Measurements from ENCODE around the gene TC2N. TPM values are rescaled to one million over a fixed set of nuclear protein-coding genes. Genes with fewer than 3 reads are reported as not detected.

Gene TC2N
- total RNA-seq, 2 donors from 2014 or later, result 3.9 to 12.5 TPM

DNA sequence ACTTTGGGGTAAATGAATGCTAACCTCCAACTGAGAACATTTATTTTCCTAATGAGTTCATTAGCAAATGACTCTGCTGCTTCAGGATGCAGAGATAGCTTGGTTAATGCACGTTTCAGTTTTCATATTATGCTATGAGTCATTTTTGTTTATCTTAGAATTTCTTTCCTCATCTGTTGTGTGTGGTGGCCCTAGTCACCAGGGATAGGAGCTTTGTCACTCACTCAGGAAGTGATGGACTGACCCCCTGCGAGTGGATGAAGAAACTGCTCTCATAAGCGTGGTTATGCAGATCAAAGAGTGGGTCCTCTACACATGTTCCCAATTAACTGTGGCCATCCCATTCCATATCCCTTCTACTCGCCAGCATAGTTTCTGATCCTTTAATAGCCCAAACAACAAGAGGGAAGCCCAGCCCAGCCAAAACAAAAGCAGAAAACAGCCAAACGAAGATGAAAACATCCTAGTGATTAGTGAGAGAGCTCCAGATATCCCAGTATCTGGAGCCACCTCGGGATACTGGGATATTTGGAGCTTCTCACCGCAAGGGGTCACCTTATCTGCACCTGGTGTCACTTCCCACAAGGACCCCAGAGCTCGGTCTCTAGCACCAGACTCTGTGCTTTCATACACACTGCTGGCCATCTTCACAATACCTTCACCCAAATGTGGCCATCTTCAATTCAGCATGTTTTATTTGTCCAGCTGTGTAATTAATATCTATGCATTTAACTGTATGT lies 8.6 kb downstream of the TC2N start:
- no peak overlapping the region for H3K27ac ChIP-seq
- TF ChIP-seq, protein P1, sequence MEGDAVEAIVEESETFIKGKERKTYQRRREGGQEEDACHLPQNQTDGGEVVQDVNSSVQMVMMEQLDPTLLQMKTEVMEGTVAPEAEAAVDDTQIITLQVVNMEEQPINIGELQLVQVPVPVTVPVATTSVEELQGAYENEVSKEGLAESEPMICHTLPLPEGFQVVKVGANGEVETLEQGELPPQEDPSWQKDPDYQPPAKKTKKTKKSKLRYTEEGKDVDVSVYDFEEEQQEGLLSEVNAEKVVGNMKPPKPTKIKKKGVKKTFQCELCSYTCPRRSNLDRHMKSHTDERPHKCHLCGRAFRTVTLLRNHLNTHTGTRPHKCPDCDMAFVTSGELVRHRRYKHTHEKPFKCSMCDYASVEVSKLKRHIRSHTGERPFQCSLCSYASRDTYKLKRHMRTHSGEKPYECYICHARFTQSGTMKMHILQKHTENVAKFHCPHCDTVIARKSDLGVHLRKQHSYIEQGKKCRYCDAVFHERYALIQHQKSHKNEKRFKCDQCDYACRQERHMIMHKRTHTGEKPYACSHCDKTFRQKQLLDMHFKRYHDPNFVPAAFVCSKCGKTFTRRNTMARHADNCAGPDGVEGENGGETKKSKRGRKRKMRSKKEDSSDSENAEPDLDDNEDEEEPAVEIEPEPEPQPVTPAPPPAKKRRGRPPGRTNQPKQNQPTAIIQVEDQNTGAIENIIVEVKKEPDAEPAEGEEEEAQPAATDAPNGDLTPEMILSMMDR (IDR thresholded peaks at IDR 0.05), result no peak
- no peaks in the 10 kb centered on the region for H3K9me3 ChIP-seq
- no peaks in the 10 kb centered on the region for H3K4me1 ChIP-seq
- no peaks in the 10 kb centered on the region for H3K27me3 ChIP-seq
- no peak overlapping the region for H3K4me3 ChIP-seq
- H3K36me3 ChIP-seq, result no peaks in the 10 kb centered on the region
- no peak for DNase-seq (ENCODE audit: low spot score)

DNA sequence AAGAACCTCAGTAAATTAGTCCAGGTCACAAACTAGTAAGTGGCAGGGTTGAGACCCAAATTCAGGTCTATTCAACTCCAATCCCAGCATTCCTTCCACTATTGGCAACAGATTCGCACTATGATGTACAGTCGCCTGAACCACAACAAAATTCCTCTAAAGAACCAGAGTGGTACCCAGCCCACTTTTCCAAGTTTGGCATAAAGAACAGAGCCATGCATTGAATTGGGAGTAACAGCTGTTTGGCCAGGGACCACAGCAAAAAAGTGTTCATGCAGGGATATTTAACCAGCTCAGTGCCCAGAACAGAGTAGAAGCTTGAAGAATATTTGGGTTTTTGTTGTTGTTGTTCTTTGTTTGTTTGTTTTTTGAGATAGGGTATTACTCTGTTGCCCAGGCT lies 9.7 kb downstream of the TC2N start:
- no peak overlapping the region for H3K27ac ChIP-seq
- no peaks in the 10 kb centered on the region for H3K4me1 ChIP-seq
- H3K27me3 ChIP-seq, result no peaks in the 10 kb centered on the region
- TF ChIP-seq, protein P1 (IDR thresholded peaks at IDR 0.05), result no peak
- no peaks in the 10 kb centered on the region for H3K36me3 ChIP-seq
- H3K4me3 ChIP-seq, result no peak overlapping the region
- no peaks in the 10 kb centered on the region for H3K9me3 ChIP-seq
- DNase-seq (ENCODE audit: low spot score), result no peak

DNA sequence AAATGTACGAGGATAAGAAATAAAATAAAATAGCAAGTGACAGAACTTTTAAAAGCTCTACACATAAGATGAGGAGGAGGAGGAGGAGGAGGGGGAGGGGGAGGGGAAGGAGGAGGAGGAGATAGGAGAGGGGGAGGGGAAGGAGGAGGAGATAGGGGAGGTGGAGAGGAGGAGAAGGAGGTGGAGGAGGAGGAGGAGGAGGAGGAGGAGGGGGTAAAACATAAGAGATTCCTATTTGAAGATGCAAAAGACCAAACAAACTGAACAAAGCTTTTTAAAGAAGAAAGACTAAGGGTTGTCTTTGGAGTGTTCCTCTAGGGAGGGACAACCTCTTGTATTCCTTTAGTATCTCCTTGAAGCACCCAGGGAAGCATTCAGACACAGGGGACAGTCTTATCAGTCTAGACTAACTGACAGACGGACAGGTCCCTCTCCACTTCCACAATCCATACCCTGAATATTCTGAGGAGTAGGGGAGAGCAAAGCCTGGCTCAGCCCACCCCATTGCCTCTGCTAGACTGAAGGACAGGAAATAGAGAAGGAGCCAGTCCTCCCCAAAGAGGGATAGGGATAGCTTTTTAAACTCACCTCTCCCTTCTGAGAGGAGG lies 12.9 kb downstream of the TC2N start:
- TF ChIP-seq, protein P1 (IDR thresholded peaks at IDR 0.05), result no peak
- Histone ChIP-seq H3K4me1 (no peaks in the 10 kb centered on the region), H3K9me3 (no peaks in the 10 kb centered on the region), H3K27me3 (no peaks in the 10 kb centered on the region), H3K36me3 (no peaks in the 10 kb centered on the region), H3K4me3 (no peak overlapping the region), H3K27ac (no peak overlapping the region)
- DNase-seq (ENCODE audit: low spot score), result no peak

DNA sequence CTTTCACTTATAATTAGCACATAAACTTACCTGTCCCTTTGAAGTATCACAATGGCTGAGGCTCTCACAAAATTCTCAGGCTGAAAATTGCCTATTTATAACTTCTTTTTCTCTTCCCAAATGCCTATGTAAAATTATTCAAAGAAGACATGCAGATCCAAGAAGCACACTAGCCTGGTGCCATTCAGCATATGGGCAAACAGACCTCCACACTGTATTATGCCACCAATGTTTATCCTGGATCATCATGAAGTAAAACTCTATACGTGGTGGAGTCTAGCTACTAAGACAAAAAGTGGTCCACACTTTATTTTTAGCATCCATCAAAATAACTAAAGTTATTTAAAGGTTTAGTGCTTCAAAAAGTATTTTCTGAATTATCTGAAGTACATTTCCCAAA lies 15.8 kb downstream of the TC2N start:
- H3K9me3 ChIP-seq, result no peaks in the 10 kb centered on the region
- TF ChIP-seq, protein P1 (IDR thresholded peaks at IDR 0.05), result no peak
- no peaks in the 10 kb centered on the region for H3K27me3 ChIP-seq
- no peaks in the 10 kb centered on the region for H3K4me1 ChIP-seq
- no peak for DNase-seq (ENCODE audit: low spot score)
- no peak overlapping the region for H3K27ac ChIP-seq
- no peaks in the 10 kb centered on the region for H3K36me3 ChIP-seq
- H3K4me3 ChIP-seq, result no peak overlapping the region

DNA sequence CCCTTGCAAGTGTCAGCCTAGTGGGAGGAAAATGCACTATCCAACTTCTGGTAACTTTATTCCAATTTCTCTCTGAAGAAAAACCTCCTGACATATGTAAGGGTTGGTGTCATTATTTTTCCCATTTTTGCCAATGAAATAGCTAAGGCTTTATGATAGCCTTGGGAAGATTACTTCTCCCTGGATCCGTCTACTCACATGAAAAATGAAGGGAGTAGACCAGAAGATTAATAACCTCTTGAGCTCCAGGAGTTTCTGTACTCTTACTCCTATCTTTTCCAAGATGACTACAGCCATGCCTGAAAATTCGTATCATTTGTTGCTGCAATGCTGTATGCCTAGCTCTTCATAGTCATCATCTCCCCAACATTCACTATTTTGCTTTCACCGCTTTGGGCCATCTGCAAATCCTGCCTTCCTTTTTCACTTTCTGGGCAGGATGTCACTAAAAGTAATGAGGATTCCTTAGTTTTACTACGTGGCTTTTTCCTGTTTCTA lies 18.8 kb downstream of the TC2N start:
- no peak for DNase-seq (ENCODE audit: low spot score)
- no peaks in the 10 kb centered on the region for H3K4me1 ChIP-seq
- TF ChIP-seq, protein P1 (IDR thresholded peaks at IDR 0.05), result no peak
- no peak overlapping the region for H3K27ac ChIP-seq
- no peaks in the 10 kb centered on the region for H3K9me3 ChIP-seq
- no peak overlapping the region for H3K4me3 ChIP-seq
- no peaks in the 10 kb centered on the region for H3K36me3 ChIP-seq
- no peaks in the 10 kb centered on the region for H3K27me3 ChIP-seq
